PFSK-1 (cell line): Measurements from ENCODE around the gene ATAD1.

Source experiments
- FOXP2 ChIP-seq: optimal IDR thresholded peaks from 2 replicates; pipeline ENCODE3; 2011; ENCODE audit warnings: borderline replicate concordance, control low read depth, inconsistent platforms; ENCODE audit not compliant: insufficient read depth; ENCODE audit errors: extremely low read length, extremely low read depth
- POLR2AphosphoS5 ChIP-seq: IDR thresholded peaks from 2 replicates; pipeline ENCODE4 v1.6.1; 2012; ENCODE audit warnings: low read depth, mild to moderate bottlenecking, control low read depth, low read length, moderate library complexity
- REST ChIP-seq, 2 experiments: IDR thresholded peaks; 2 replicates each; pipeline versions ENCODE4 v1.6.1 to v1.8.0; 2011 to 2012; ENCODE audit warnings: low read depth in 2 of 2, low read length in 2 of 2, control low read depth in 1 of 2, inconsistent platforms in 1 of 2, mild to moderate bottlenecking in 1 of 2, moderate library complexity in 1 of 2; ENCODE audit not compliant: insufficient read depth in 1 of 2
- SIN3A ChIP-seq: IDR thresholded peaks from 2 replicates; pipeline ENCODE4 v1.6.1; 2012; ENCODE audit warnings: mild to moderate bottlenecking, low read length, moderate library complexity, borderline replicate concordance; ENCODE audit not compliant: insufficient read depth
- TAF1 ChIP-seq: IDR thresholded peaks from 2 replicates; pipeline ENCODE4 v1.6.1; 2012; ENCODE audit warnings: low read length, control low read depth, borderline replicate concordance; ENCODE audit not compliant: insufficient read depth

DNA sequence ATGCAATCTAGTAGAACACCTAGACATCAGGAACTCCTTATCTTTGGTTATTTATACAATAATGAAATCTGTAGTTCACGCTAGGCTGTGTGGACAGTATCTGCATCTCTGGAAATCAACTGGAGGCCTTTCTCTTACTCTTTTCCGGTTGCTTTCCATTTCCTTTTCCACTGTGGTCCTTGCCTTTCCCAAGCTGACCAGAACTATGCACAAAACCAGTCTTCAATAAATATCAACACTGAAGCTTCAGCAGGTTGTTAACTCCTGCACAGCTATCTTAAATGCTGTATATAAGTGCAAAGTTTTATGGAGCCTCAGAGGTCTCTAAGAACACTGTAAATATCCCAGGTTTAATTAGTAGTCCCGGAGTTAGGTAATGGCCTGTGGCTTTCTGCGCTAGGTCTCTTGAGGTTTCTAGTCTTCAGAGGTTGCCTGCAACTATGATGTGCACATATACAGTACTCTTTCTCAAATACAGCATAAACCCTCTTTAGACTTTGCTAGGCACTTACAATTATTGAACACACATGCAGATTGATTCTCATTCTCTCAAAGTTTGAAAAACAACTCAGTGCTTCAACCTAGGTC lies 42.9 kb upstream of the ATAD1 start:
- TF ChIP-seq SIN3A, result no peak
- TF ChIP-seq TAF1, result no peak
- TF ChIP-seq POLR2AphosphoS5, result no peak
- TF ChIP-seq REST (IDR thresholded peaks at IDR 0.05; ENCODE audit: insufficient read depth in 1 of 2, low read depth in 2 of 2, low read length in 2 of 2), result no peak
- no peak for TF ChIP-seq FOXP2
